Activated naive CD8-positive, alpha-beta T cell treated with anti-CD3 and anti-CD28 coated beads, Interleukin-2, amount 50 U/mL, for 24 hours (primary cell): ENCODE measurements around the gene PRR36.
A peak's percentile ranks its signal among the peaks of the same experiment; 100 is the strongest.
"Not testable (repeated sequence)": the region's sequence is repeated elsewhere in the genome, so short reads cannot be mapped to it uniquely, and the experiment has no call there.

ENCODE experiments used
- ATAC-seq: fragments of 150-1000 bp; cut with Tn5 transposase; one replicate; pipeline ENCODE4 v1.10.0; 2021
- DNase-seq: peaks from one replicate; pipeline ENCODE4 v3.0.0; 2021
- H3K27ac Mint-ChIP-seq: one replicate; pipeline ENCODE4 v1.8.0; 2021; ENCODE audit warnings: mild to moderate bottlenecking, mixed read lengths
- H3K27me3 Mint-ChIP-seq: one replicate; pipeline ENCODE4 v1.8.0; 2021; ENCODE audit warnings: mixed read lengths
- H3K36me3 Mint-ChIP-seq: one replicate; pipeline ENCODE4 v1.8.0; 2021; ENCODE audit warnings: low read depth, mixed read lengths
- H3K4me1 Mint-ChIP-seq: one replicate; pipeline ENCODE4 v1.8.0; 2021; ENCODE audit warnings: mixed read lengths
- H3K4me3 Mint-ChIP-seq: one replicate; pipeline ENCODE4 v1.8.0; 2021; ENCODE audit warnings: mild to moderate bottlenecking, moderate library complexity, mixed read lengths
- H3K9me3 Mint-ChIP-seq: one replicate; pipeline ENCODE4 v1.8.0; 2021; ENCODE audit warnings: mixed read lengths

PRR36 gene

GRCh38 chr19:7874076-7874896, at the start of gene PRR36:
Gene PRR36, minus strand, starts transcription at chr19:7874390. Its CDS starts 701 bp downstream, at chr19:7873689.
- H3K4me3 Mint-ChIP-seq = peak within 1 kb of the TSS; percentile 49
- H3K27ac Mint-ChIP-seq = no peak within 1 kb of the TSS
- H3K27me3 Mint-ChIP-seq = peaks cover 33% of the 10 kb centered on the region
- ATAC-seq = no peak
- H3K9me3 Mint-ChIP-seq = no peaks in the 10 kb centered on the region
- peaks cover 22% of the 10 kb centered on the region for H3K4me1 Mint-ChIP-seq
- DNase-seq = no peak
- H3K36me3 Mint-ChIP-seq = no peaks in the 10 kb centered on the region

GRCh38 chr19:7923295-7924191, 49.4 kb upstream of the PRR36 start:
- ATAC-seq (no peak), DNase-seq (no peak)
- Mint-ChIP-seq H3K27me3 (peaks cover 13% of the 10 kb centered on the region), H3K27ac (no peak overlapping the region), H3K4me3 (no peak overlapping the region), H3K4me1 (peaks cover 28% of the 10 kb centered on the region), H3K9me3 (no peaks in the 10 kb centered on the region), H3K36me3 (peaks cover 1% of the 10 kb centered on the region)

- H3K36me3 Mint-ChIP-seq = no peaks in the 10 kb centered on the region
- no peaks in the 10 kb centered on the region for H3K9me3 Mint-ChIP-seq
- peaks cover 20% of the 10 kb centered on the region for H3K27me3 Mint-ChIP-seq
- no peak overlapping the region for H3K4me3 Mint-ChIP-seq
- peaks cover 29% of the 10 kb centered on the region for H3K4me1 Mint-ChIP-seq
- H3K27ac Mint-ChIP-seq = no peak overlapping the region
- ATAC-seq = no peak
- DNase-seq = no peak
These were observed 48.6 kb upstream of the PRR36 start for GRCh38 chr19:7922836-7923195.

- no peaks in the 10 kb centered on the region for H3K9me3 Mint-ChIP-seq
- H3K4me3 Mint-ChIP-seq = no peak overlapping the region
- peaks cover 20% of the 10 kb centered on the region for H3K27me3 Mint-ChIP-seq
- H3K27ac Mint-ChIP-seq = no peak overlapping the region
- no peaks in the 10 kb centered on the region for H3K36me3 Mint-ChIP-seq
- H3K4me1 Mint-ChIP-seq = peaks cover 29% of the 10 kb centered on the region
- ATAC-seq (no peak), DNase-seq (no peak)
These were observed 48.0 kb upstream of the PRR36 start for GRCh38 chr19:7921967-7922835.

GRCh38 chr19:7921302-7921966, 47.2 kb upstream of the PRR36 start:
- Mint-ChIP-seq H3K4me3 (peak overlapping the region; percentile 79), H3K9me3 (no peaks in the 10 kb centered on the region), H3K36me3 (no peaks in the 10 kb centered on the region), H3K27me3 (peaks cover 23% of the 10 kb centered on the region), H3K27ac (no peak overlapping the region), H3K4me1 (peaks cover 29% of the 10 kb centered on the region)
- DNase-seq (no peak), ATAC-seq (no peak)

GRCh38 chr19:7920519-7921301, 46.5 kb upstream of the PRR36 start:
- peaks cover 30% of the 10 kb centered on the region for H3K4me1 Mint-ChIP-seq

GRCh38 chr19:7919610-7920518, 45.7 kb upstream of the PRR36 start, which contains the start of gene SNAPC2:
Gene SNAPC2, plus strand, starts transcription at chr19:7920338. Its CDS starts 29 bp downstream, at chr19:7920367.
- ATAC-seq = peak; percentile 58
- Mint-ChIP-seq H3K4me3 (peak within 1 kb of the TSS; percentile 79), H3K27me3 (peaks cover 31% of the 10 kb centered on the region), H3K27ac (peak within 1 kb of the TSS; percentile 87), H3K36me3 (no peaks in the 10 kb centered on the region), H3K4me1 (peaks cover 33% of the 10 kb centered on the region), H3K9me3 (no peaks in the 10 kb centered on the region)
- DNase-seq = peak; percentile 97

More at GRCh38 chr19:7920519-7921301, 46.5 kb upstream of the PRR36 start:
- DNase-seq (peak; percentile 99), ATAC-seq (peak; percentile 33)
- Mint-ChIP-seq H3K9me3 (no peaks in the 10 kb centered on the region), H3K4me3 (peak overlapping the region; percentile 79), H3K27me3 (peaks cover 24% of the 10 kb centered on the region), H3K27ac (peak overlapping the region; percentile 87), H3K36me3 (no peaks in the 10 kb centered on the region)

- no peak for ATAC-seq
These were observed 44.6 kb upstream of the PRR36 start for GRCh38 chr19:7918615-7919421.

GRCh38 chr19:7918062-7918614, 43.9 kb upstream of the PRR36 start:
- Mint-ChIP-seq H3K4me1 (peaks cover 30% of the 10 kb centered on the region), H3K27me3 (peaks cover 34% of the 10 kb centered on the region), H3K4me3 (peak overlapping the region; percentile 43)
- not testable (repeated sequence) for H3K9me3 Mint-ChIP-seq, DNase-seq, H3K27ac Mint-ChIP-seq, ATAC-seq, H3K36me3 Mint-ChIP-seq

More at GRCh38 chr19:7918615-7919421, 44.6 kb upstream of the PRR36 start:
- Mint-ChIP-seq H3K4me1 (peaks cover 30% of the 10 kb centered on the region), H3K9me3 (no peaks in the 10 kb centered on the region), H3K4me3 (no peak overlapping the region), H3K36me3 (no peaks in the 10 kb centered on the region), H3K27me3 (peaks cover 34% of the 10 kb centered on the region), H3K27ac (no peak overlapping the region)
- DNase-seq = no peak

- H3K36me3 Mint-ChIP-seq = peaks cover 3% of the 10 kb centered on the region
- peaks cover 34% of the 10 kb centered on the region for H3K27me3 Mint-ChIP-seq
These were observed 43.3 kb upstream of the PRR36 start for GRCh38 chr19:7917267-7918061.

GRCh38 chr19:7916955-7917266, 42.7 kb upstream of the PRR36 start:
- Mint-ChIP-seq H3K9me3 (no peaks in the 10 kb centered on the region), H3K36me3 (peaks cover 5% of the 10 kb centered on the region), H3K27ac (peak overlapping the region; percentile 39), H3K4me1 (peaks cover 27% of the 10 kb centered on the region), H3K4me3 (peak overlapping the region; percentile 70), H3K27me3 (peaks cover 34% of the 10 kb centered on the region)
- DNase-seq (no peak), ATAC-seq (no peak)

More at GRCh38 chr19:7917267-7918061, 43.3 kb upstream of the PRR36 start:
- H3K4me1 Mint-ChIP-seq = peaks cover 30% of the 10 kb centered on the region
- ATAC-seq = peak; percentile 35
- no peak overlapping the region for H3K27ac Mint-ChIP-seq
- DNase-seq = peak; percentile 66
- H3K9me3 Mint-ChIP-seq = no peaks in the 10 kb centered on the region
- peak overlapping the region; percentile 70 for H3K4me3 Mint-ChIP-seq
